Lung (tissue), 12 donors: Measurements from ENCODE around the gene SACS. TPM values are rescaled to one million over a fixed set of nuclear protein-coding genes. Genes with fewer than 3 reads are reported as not detected.

Experiments
- ATAC-seq: fragments of 200-7000 bp; cut with Tn5 transposase; one replicate; pipeline ENCODE4 v1.9.1; 2020; ENCODE audit warnings: moderate number of reproducible peaks; ENCODE audit not compliant: insufficient read depth, low FRiP score
- DNase-seq, 3 donors: peaks; one replicate each; pipeline ENCODE4 v3.0.0-alpha.2; 2013 to 2017
- H3K27ac ChIP-seq, 2 donors: one replicate each; pipeline ENCODE4 v1.5.1; 2013; ENCODE audit warnings: mild to moderate bottlenecking in 2 of 2, moderate library complexity in 2 of 2, control low read depth in 1 of 2, inconsistent platforms in 1 of 2, low read depth in 1 of 2, low read length in 1 of 2
- H3K27me3 ChIP-seq, 3 donors: one replicate each; pipeline ENCODE4 v1.5.1; 2013; ENCODE audit warnings: low read length in 2 of 3; ENCODE audit not compliant: control insufficient read depth in 3 of 3, insufficient read depth in 3 of 3
- H3K36me3 ChIP-seq, 4 donors: one replicate each; pipeline ENCODE4 v1.5.1; 2013; ENCODE audit warnings: low read length in 4 of 4, mild to moderate bottlenecking in 1 of 4, moderate library complexity in 1 of 4; ENCODE audit not compliant: control insufficient read depth in 4 of 4, insufficient read depth in 4 of 4
- H3K4me1 ChIP-seq, 5 donors: one replicate each; pipeline ENCODE4 v1.5.1; 2013; ENCODE audit warnings: low read length in 5 of 5, mild to moderate bottlenecking in 2 of 5, moderate library complexity in 1 of 5; ENCODE audit not compliant: control insufficient read depth in 5 of 5, insufficient read depth in 5 of 5
- H3K4me3 ChIP-seq: one replicate; pipeline ENCODE4 v1.5.1; 2013; ENCODE audit warnings: mild to moderate bottlenecking, control low read depth, moderate library complexity
- H3K9ac ChIP-seq, 2 donors: one replicate each; pipeline ENCODE4 v1.5.1; 2013; ENCODE audit warnings: low read length in 2 of 2, control low read depth in 1 of 2; ENCODE audit not compliant: insufficient read depth in 1 of 2
- H3K9me3 ChIP-seq, 4 donors: one replicate each; pipeline ENCODE4 v1.5.1; 2013; ENCODE audit warnings: low read length in 3 of 4, mild to moderate bottlenecking in 1 of 4, moderate library complexity in 1 of 4; ENCODE audit not compliant: control insufficient read depth in 4 of 4, insufficient read depth in 3 of 4
- CTCF ChIP-seq: IDR thresholded peaks from 2 replicates; pipeline ENCODE4 v1.5.1; 2012; ENCODE audit warnings: mild to moderate bottlenecking; ENCODE audit errors: control extremely low read depth, extremely low read depth
- WGBS, 2 donors: extraction: QIAGEN DNeasy Blood & Tissue Kit; methylation state at CpG; one replicate each; pipeline ENCODE4 v1.1.7; 2013; 5-methylcytosine and 5-hydroxymethylcytosine counted together
- polyA plus RNA-seq, 2 donors: library from polyadenylated mRNA; stranded (reverse); fragments of 200-250 nt; gene quantifications; one replicate each; pipeline ENCODE4 v1.2.1, GENCODE V29; 2013
- total RNA-seq, 2 donors: library from RNA; depleted of rRNA in 1 of 2; stranded (reverse); fragments of >200 nt in 1 of 2; gene quantifications; one replicate each; pipeline ENCODE4 v1.2.1, GENCODE V29; 2014 to 2021
- donor health status: control.
- donor health status: control.
- donor health status: Bipolar disorder and iron deficiency.
- donor health status: healthy.
- donor health status: DM: yes; HTN: yes; CAD: no.

SACS gene
- total and polyA plus RNA-seq, 4 donors: 2.5 to 21.7 (median 7.0) TPM

DNA sequence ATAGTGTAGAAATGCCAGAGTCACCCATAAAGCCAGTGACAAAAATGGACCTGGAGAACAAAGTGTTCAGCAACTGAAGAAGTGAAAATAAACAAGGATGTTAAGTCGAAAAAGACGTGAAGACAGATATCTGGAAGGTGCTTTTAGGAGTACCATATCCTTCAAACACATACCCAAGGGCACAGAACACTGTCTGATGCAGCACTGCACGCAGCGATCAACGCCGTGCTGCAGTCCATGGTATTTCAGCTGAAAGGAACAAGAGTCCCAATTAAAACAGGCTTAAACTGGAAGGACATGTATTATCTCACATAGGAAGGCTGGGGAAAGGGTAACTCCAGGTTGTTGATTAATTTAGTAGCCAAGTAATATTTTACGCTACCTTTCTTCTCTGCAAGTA lies 144.5 kb downstream of the SACS start:
- peaks cover 0 to 2% (median 0%) of the 10 kb centered on the region in 4 donors for H3K9me3 ChIP-seq
- no peak overlapping the region for H3K9ac ChIP-seq
- TF ChIP-seq CTCF: no peak
- H3K36me3 ChIP-seq: peaks cover 0 to 4% (median 0%) of the 10 kb centered on the region in 4 donors
- H3K27ac ChIP-seq: peak overlapping the region in 1 of 2 donors; percentile 68
- no peaks in the 10 kb centered on the region for H3K27me3 ChIP-seq
- no peak for DNase-seq
- no peak overlapping the region for H3K4me3 ChIP-seq
- peaks cover 0 to 13% (median 4%) of the 10 kb centered on the region in 5 donors for H3K4me1 ChIP-seq
- no peak for ATAC-seq
- WGBS, 2 donors: 73 to 83% methylated on average over 7 of the region's 7 CpGs

DNA sequence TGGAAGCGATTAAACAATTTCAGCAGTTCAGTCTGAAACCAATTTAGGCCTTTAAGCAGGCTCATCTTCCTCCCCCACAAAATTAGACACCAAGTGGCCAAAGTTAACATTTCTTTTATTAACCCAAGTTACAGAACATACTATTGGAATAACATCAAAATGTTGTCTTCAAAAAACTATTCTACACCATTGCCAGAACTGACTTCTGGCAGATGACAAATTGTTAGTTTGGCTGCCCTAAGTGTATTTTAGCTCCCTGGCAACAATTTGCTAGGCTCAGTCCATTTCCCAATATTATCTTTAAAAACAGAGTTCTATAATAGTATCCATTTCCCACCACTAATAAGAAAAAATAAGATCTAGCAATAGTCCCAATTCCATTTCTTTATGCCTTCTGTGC lies 144.9 kb downstream of the SACS start:
- Histone ChIP-seq H3K4me3 (no peak overlapping the region), H3K9me3 (peaks cover 0 to 2% (median 0%) of the 10 kb centered on the region in 4 donors), H3K27ac (peak overlapping the region in 1 of 2 donors; percentile 68), H3K4me1 (peaks cover 0 to 13% (median 4%) of the 10 kb centered on the region in 5 donors), H3K27me3 (no peaks in the 10 kb centered on the region), H3K9ac (no peak overlapping the region), H3K36me3 (peaks cover 0 to 4% (median 0%) of the 10 kb centered on the region in 4 donors)
- DNase-seq (peak in 2 of 3 donors; percentile 3 to 28), ATAC-seq (no peak)
- WGBS, 2 donors: 95 to 97% methylated on average over 1 of the region's 1 CpG
- no peak for TF ChIP-seq CTCF

DNA sequence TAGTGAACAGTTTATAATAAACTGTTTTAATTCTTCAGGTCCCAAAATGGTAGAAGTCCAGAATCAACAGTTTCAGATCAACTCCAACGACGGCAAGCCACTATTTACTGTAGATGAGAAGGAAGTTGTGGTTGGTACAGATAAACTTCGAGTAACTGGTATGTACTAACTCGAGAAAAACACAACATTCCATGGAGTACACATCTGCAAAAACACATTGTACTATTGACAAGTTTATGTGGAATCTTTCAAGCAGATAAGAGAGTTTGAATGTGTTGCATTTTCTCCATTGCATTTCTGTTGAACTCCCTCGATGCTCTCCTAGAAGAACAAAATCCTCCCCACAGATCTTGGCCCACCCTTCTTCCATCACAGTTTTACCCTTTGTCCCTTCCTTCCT lies 154.2 kb downstream of the SACS start:
- Histone ChIP-seq H3K27me3 (no peaks in the 10 kb centered on the region), H3K4me1 (no peaks in the 10 kb centered on the region), H3K4me3 (no peak overlapping the region), H3K27ac (no peak overlapping the region), H3K9ac (no peak overlapping the region), H3K9me3 (no peaks in the 10 kb centered on the region), H3K36me3 (peaks cover 0 to 5% (median 0%) of the 10 kb centered on the region in 4 donors)
- ATAC-seq (no peak), DNase-seq (no peak)
- 60 to 69% methylated on average over 5 of the region's 5 CpGs for WGBS, 2 donors
- TF ChIP-seq CTCF: no peak

Other genes with a start within 250 kb of the SACS start
- 10 to 100 TPM; 56.6 to 68.0 TPM for gene TNFRSF19, start 136.7 kb upstream of the SACS start, total RNA-seq
- gene TNFRSF19, start 136.7 kb upstream of the SACS start, polyA plus RNA-seq: 10 to 100 TPM in 1 of 2 donors, 1 to 10 TPM in 1; 9.5 to 12.8 TPM